HFFc6 (cell line): ENCODE data around the gene EPHB1. TPM values are rescaled to one million over a fixed set of nuclear protein-coding genes. Genes with fewer than 3 reads are reported as not detected.
A peak's percentile ranks its signal among the peaks of the same experiment; 100 is the strongest.

Experiments used
- DNase-seq: peaks from one replicate; pipeline ENCODE4 v3.0.0-alpha.2; 2018
- H3K27ac Mint-ChIP-seq: 2 replicates; pipeline ENCODE4 v1.8.0; 2020; ENCODE audit warnings: mild to moderate bottlenecking, mixed read lengths
- H3K27me3 Mint-ChIP-seq: 2 replicates; pipeline ENCODE4 v1.8.0; 2021; ENCODE audit warnings: mild to moderate bottlenecking, moderate library complexity, mixed read lengths; ENCODE audit not compliant: insufficient read depth
- H3K36me3 Mint-ChIP-seq: 2 replicates; pipeline ENCODE4 v1.8.0; 2021; ENCODE audit warnings: low read depth, mixed read lengths
- H3K4me1 Mint-ChIP-seq: 2 replicates; pipeline ENCODE4 v1.8.0; 2020; ENCODE audit warnings: low read depth, mixed read lengths
- H3K4me3 Mint-ChIP-seq: 2 replicates; pipeline ENCODE4 v1.8.0; 2020; ENCODE audit warnings: mild to moderate bottlenecking, moderate library complexity, mixed read lengths
- H3K9me3 Mint-ChIP-seq: 2 replicates; pipeline ENCODE4 v1.8.0; 2020; ENCODE audit warnings: mild to moderate bottlenecking, mixed read lengths
- CTCF ChIP-seq: fragments of 200-600 bp; sonication (generic); IDR thresholded peaks from 2 replicates; pipeline ENCODE4 v1.5.0; 2021; ENCODE audit warnings: antibody characterized with exemption, mild to moderate bottlenecking
- total RNA-seq, 6 experiments: library from RNA; stranded (reverse); fragmentation: NEBNext Ultra II Directional; extraction: Animal tissue kit (Norgen Biotek cat#: 25700); gene quantifications; 2 replicates in 1 of 6; 3 replicates in 5 of 6; pipeline ENCODE4 v1.2.3, GENCODE V29; 2021

Gene EPHB1
- total RNA-seq, 6 experiments from 2014 or later: 0.88 to 2.6 (median 1.0) TPM

DNA sequence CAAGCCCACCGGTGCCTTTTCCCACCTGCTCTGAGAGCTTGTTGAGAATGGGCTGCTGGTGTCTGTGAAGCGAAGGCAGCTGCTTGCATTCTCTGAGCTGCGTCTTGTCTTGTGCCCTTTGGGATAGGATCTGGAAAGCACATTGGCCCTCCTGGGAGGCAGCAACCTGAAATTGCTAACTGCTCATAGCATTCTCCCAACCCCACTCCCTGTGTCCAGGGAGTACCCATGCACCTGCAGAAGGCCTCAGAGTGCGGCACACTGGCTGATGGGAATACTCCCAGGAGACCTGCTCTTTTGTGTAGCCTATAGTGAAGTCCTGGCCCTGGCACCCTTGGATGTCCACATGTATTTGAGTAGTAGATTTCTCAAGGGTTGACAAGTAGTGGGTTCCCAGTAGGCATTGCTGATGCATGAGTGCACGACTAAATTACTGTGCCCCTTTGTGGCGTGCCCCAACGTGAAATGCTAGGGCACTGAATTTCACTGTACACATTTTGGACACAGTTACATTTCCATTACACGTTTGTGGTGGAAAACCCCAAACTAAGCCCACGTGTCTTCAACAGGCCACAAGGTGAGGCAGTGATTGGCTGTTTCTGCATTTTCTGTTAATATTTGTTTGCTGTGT is 3.7 kb downstream of the EPHB1 start:
- Mint-ChIP-seq H3K27ac (no peak overlapping the region), H3K27me3 (peaks cover 15% of the 10 kb centered on the region), H3K9me3 (no peaks in the 10 kb centered on the region), H3K4me3 (no peak overlapping the region), H3K36me3 (no peaks in the 10 kb centered on the region), H3K4me1 (peaks cover 18% of the 10 kb centered on the region)
- no peak for DNase-seq
- no peak for TF ChIP-seq CTCF

- TF ChIP-seq CTCF: no peak
- Mint-ChIP-seq H3K9me3 (no peaks in the 10 kb centered on the region), H3K4me1 (peaks cover 18% of the 10 kb centered on the region), H3K36me3 (no peaks in the 10 kb centered on the region), H3K27me3 (peaks cover 15% of the 10 kb centered on the region), H3K27ac (no peak overlapping the region), H3K4me3 (no peak overlapping the region)
- DNase-seq: peak; percentile 29
Observed at GRCh38 chr3:134799393-134799792, 4.3 kb downstream of the EPHB1 start.

DNA sequence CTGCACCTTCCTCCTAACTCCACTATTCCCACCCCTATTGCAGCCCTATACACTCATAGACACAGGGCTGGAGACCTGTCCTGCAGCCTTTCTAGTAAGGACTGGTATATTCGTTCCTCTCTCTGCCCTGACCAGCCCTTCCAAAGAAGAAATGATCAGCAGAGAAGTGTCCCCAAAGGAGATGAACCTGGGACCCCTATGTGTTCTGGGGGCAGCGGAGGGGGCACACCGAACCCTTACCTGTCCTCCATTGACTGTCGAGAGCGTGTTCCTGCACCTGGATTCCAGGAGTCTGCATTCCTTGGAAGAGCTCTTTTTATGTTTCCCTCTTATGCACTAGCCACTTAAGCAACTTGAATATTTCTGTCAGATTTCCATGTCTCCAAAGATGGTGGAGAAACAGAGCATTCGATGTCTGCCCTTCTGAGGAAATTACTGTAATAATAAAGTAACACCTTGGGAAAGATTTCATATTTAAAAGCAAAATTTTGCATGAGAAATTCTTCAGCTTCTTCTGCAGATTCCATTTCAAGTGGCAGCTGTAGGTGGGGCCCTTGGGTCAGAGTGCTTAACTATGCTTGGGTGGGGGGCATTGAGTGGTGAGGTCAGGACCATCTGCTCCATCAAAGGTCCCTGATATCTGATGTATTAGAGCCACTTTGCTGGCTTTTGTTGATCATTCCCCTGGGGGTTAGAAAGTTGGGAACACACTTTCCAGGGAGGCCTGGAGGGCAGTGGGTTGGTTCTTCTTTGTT is 6.3 kb downstream of the EPHB1 start:
- Mint-ChIP-seq H3K36me3 (no peaks in the 10 kb centered on the region), H3K4me1 (peaks cover 18% of the 10 kb centered on the region), H3K27me3 (peaks cover 20% of the 10 kb centered on the region), H3K4me3 (no peak overlapping the region), H3K9me3 (no peaks in the 10 kb centered on the region), H3K27ac (no peak overlapping the region)
- TF ChIP-seq CTCF: no peak
- no peak for DNase-seq

GRCh38 chr3:134802428-134803050 is 7.5 kb downstream of the EPHB1 start:
- Mint-ChIP-seq H3K4me3 (no peak overlapping the region), H3K9me3 (no peaks in the 10 kb centered on the region), H3K27ac (no peak overlapping the region), H3K4me1 (peaks cover 11% of the 10 kb centered on the region), H3K27me3 (peaks cover 13% of the 10 kb centered on the region), H3K36me3 (no peaks in the 10 kb centered on the region)
- no peak for TF ChIP-seq CTCF
- DNase-seq: no peak

DNA sequence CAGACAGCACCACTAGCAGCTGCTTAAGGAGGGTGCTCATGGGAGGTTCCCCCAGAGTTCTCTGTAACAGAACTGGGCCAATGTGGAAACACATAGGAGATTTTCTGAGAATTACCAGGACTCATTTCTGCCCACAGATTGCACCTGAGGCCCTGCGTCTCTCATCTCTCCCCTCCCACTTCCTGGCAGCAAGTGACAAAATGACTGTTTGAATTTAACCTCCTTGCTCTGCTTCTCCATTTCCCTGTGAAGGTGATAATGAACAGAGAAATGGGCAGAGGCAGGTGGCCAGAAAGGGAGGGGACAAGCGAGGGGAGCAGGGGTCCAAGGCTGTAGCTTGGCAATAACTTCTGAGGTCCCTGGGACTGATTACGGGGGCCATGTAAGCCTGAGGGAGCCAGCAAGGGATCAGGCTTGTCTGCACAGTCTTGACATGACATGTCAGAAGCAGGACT is 8.0 kb downstream of the EPHB1 start:
- Mint-ChIP-seq H3K27ac (no peak overlapping the region), H3K36me3 (no peaks in the 10 kb centered on the region), H3K27me3 (peaks cover 8% of the 10 kb centered on the region), H3K4me1 (peaks cover 9% of the 10 kb centered on the region), H3K9me3 (no peaks in the 10 kb centered on the region), H3K4me3 (no peak overlapping the region)
- no peak for DNase-seq
- no peak for TF ChIP-seq CTCF
